WI38 (cell line): ENCODE results near the gene CXorf38.
A peak's percentile ranks its signal among the peaks of the same experiment; 100 is the strongest.

ENCODE experiments used
- H3K4me3 ChIP-seq: 2 replicates; pipeline ENCODE4 v1.5.1; 2011; ENCODE audit warnings: low read depth, mild to moderate bottlenecking, control low read depth, low read length
- CTCF ChIP-seq: IDR thresholded peaks from 2 replicates; pipeline ENCODE4 v1.5.1; 2012; ENCODE audit warnings: low read depth, mild to moderate bottlenecking, control low read depth, low read length

CXorf38 gene

GRCh38 chrX:40671126-40671525 is 23.8 kb upstream of the CXorf38 start:
- no peak for TF ChIP-seq CTCF
- no peak overlapping the region for H3K4me3 ChIP-seq

DNA sequence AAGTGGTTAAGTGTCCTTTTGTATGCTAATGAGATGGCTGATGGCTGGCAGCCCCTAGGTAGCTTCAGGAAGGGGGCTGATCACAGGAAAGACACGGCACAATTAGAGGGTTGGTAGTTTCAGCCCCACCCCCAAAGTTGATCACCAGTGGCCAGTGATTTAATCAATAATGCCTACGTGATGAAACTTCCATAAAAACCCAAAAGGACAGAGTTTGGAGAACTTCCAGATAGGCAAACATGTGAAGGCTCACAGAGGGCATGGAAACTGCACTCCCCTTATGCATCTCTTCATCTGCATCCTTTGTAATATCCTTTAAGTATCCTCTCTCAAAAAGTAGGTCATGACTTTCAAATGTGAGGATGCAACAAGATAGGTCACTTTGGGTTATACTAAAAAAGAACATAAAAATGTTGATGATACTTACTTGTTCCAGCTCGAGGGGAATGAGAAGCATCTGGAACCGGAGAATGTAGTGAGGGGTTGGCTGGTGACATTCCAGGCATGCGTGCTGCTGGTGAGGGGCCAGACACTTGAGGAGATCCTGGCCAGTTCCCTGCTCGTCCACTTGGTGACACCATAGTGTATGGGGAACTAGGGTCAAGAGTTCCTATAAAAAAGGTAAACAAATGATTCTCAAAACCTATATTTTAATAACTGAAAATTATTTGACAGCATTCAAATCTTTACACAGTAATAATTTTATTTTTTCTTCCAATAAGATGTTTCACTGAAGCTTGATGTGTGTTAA is 16.7 kb upstream of the CXorf38 start:
- H3K4me3 ChIP-seq: no peak overlapping the region
- TF ChIP-seq CTCF: peak; percentile 27

DNA sequence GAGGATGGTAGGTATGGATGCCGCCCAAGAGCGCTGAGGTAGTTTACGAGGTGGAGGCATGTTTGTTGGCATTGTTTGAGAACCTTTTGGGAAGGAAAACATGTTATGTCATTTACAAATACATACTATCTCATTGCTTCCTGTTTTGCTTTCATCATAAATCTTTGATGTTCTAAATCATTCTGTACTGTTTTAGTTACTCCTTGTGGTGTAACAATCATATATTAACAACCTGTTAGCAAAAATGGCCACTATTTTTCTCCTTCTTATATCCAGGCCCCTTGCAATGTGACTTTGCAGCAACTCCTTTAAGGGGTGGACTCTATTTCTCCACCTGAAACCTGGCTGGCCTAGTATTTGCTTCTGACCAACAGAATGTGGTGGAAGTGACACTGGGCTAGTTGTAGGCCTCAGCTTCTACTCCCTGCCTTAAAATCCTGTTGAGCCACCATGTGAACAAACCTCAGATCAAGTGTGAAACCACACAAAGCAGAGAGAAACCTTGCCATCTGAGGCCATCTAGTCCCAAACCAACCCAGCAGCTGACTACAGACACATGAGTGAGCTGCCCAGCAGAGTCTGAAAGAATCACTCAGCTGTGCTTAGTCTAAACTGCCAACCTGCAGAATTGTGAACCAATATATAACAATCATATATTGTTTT is 15.8 kb upstream of the CXorf38 start:
- no peak for TF ChIP-seq CTCF
- H3K4me3 ChIP-seq: no peak overlapping the region

GRCh38 chrX:40661489-40661888 is 14.1 kb upstream of the CXorf38 start:
- TF ChIP-seq CTCF: no peak
- no peak overlapping the region for H3K4me3 ChIP-seq

- no peak overlapping the region for H3K4me3 ChIP-seq
- TF ChIP-seq CTCF: no peak
Measured at GRCh38 chrX:40660381-40660780, 13.0 kb upstream of the CXorf38 start.

DNA sequence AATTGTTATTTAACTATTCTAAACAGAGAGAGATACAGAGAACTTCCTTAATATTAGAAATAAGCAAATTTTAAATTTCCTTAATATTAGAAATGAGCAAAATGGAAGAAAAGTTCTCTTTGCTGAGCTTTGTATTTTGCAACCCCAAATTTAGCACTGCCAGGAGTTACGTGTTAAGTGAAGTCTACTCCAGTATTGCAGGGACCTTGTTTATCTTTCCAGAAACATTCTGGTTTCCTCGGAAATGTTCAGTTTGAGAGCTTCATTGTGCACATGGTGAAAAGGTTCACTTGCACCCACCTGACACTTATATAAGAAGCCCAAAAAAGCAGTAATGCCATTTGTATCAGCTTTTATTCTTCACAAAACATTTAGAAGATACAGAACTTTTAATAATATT is 6.2 kb upstream of the CXorf38 start:
- H3K4me3 ChIP-seq: no peak overlapping the region
- TF ChIP-seq CTCF: no peak

GRCh38 chrX:40652664-40653063 is 5.3 kb upstream of the CXorf38 start:
- no peak for TF ChIP-seq CTCF

More at GRCh38 chrX:40652664-40653063, 5.3 kb upstream of the CXorf38 start:
- no peak overlapping the region for H3K4me3 ChIP-seq
